ENCODE results near the gene HK1. TPM values are rescaled to one million over a fixed set of nuclear protein-coding genes. Genes with fewer than 3 reads are reported as not detected.

Gene HK1
- total and polyA plus RNA-seq, 2 of the 13 experiments (the other 11 are each of a cell fraction or from before 2014, with no cell fraction given), result 0.29 to 1.5 TPM

DNA sequence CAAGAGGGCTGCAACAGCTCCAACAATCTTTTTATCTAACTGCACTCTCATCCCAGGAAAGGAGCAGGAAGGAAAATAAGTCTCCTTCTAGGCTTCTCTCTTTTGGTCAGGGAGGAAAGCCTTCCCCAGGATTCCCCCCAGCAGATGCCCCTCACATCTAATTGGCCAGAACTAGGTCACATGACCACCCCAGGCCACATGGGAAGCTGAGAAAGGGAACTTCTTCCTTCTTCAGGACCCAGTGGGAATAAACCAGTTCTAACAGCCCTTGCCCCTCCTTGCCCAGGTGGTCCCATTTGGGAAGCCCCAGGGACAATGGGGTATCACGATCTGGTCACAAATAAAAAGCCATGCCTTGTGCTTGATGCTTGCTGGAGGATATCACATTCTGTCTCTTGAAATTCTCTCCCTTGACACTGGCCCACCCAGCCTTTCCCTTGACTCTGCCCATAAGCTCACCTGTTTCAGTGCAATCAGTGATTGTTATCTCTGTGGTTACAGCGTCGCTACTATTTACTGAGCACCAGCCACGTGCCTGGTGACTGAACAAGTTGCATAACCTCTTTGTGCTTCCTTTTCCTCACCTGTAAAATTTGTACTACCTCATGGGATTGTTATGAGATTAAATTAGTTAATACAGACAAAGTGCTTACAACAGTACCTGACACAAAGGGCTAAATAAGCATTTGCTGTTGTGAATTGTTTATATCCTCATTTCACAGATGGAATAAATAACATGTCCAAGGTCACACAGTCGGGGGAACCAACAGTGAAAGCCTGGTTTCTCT lies 147.4 kb downstream of the HK1 start (continued):
- TF ChIP-seq HMG20A (CRISPR knock-in tag; IDR thresholded peaks at IDR 0.05; ENCODE audit: borderline replicate concordance) (peak; percentile 90; the same call in 1 of the 2 replicates), ZKSCAN1 (IDR thresholded peaks at IDR 0.05; ENCODE audit: low read length) (no peak), ZNF335 (CRISPR knock-in tag; IDR thresholded peaks at IDR 0.05) (peak; percentile 51; the same call in 1 of the 2 replicates), ATF7-NPFF (CRISPR knock-in tag; IDR thresholded peaks at IDR 0.05; ENCODE audit: low read depth) (no peak), NFYC (CRISPR knock-in tag; IDR thresholded peaks at IDR 0.05) (peak; percentile 32; the same call in 1 of the 2 replicates), ZNF569 (CRISPR knock-in tag; IDR thresholded peaks at IDR 0.05; ENCODE audit: borderline replicate concordance) (no peak), ZNF329 (CRISPR knock-in tag; IDR thresholded peaks at IDR 0.05; ENCODE audit: low read depth) (no peak), ZSCAN9 (CRISPR knock-in tag; IDR thresholded peaks at IDR 0.05; ENCODE audit: borderline replicate concordance) (0 out of 2 replicates have a peak, but pooled peaks have one; percentile 70), TCF7 (IDR thresholded peaks at IDR 0.05; ENCODE audit: low read depth) (peak; percentile 70), ZNF652 (CRISPR knock-in tag; IDR thresholded peaks at IDR 0.05; ENCODE audit: borderline replicate concordance, low read depth) (no peak), ONECUT2 (CRISPR knock-in tag; IDR thresholded peaks at IDR 0.05) (no peak), ZNF460 (CRISPR knock-in tag; IDR thresholded peaks at IDR 0.05; ENCODE audit: borderline replicate concordance) (no peak), RXRB (CRISPR knock-in tag; IDR thresholded peaks at IDR 0.05; ENCODE audit: borderline replicate concordance) (peak; percentile 88), ZNF17 (CRISPR knock-in tag; IDR thresholded peaks at IDR 0.05) (no peak), ATAD3A (CRISPR knock-in tag; IDR thresholded peaks at IDR 0.05) (no peak), ZNF614 (CRISPR knock-in tag; IDR thresholded peaks at IDR 0.05; ENCODE audit: borderline replicate concordance) (peak; percentile 90)
- TF ChIP-seq, protein P1, sequence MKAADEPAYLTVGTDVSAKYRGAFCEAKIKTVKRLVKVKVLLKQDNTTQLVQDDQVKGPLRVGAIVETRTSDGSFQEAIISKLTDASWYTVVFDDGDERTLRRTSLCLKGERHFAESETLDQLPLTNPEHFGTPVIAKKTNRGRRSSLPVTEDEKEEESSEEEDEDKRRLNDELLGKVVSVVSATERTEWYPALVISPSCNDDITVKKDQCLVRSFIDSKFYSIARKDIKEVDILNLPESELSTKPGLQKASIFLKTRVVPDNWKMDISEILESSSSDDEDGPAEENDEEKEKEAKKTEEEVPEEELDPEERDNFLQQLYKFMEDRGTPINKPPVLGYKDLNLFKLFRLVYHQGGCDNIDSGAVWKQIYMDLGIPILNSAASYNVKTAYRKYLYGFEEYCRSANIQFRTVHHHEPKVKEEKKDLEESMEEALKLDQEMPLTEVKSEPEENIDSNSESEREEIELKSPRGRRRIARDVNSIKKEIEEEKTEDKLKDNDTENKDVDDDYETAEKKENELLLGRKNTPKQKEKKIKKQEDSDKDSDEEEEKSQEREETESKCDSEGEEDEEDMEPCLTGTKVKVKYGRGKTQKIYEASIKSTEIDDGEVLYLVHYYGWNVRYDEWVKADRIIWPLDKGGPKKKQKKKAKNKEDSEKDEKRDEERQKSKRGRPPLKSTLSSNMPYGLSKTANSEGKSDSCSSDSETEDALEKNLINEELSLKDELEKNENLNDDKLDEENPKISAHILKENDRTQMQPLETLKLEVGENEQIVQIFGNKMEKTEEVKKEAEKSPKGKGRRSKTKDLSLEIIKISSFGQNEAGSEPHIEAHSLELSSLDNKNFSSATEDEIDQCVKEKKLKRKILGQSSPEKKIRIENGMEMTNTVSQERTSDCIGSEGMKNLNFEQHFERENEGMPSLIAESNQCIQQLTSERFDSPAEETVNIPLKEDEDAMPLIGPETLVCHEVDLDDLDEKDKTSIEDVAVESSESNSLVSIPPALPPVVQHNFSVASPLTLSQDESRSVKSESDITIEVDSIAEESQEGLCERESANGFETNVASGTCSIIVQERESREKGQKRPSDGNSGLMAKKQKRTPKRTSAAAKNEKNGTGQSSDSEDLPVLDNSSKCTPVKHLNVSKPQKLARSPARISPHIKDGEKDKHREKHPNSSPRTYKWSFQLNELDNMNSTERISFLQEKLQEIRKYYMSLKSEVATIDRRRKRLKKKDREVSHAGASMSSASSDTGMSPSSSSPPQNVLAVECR (CRISPR knock-in tag; IDR thresholded peaks at IDR 0.05; ENCODE audit: borderline replicate concordance), result peak; percentile 30; the same call in 1 of the 2 replicates
- TF ChIP-seq, protein P2, sequence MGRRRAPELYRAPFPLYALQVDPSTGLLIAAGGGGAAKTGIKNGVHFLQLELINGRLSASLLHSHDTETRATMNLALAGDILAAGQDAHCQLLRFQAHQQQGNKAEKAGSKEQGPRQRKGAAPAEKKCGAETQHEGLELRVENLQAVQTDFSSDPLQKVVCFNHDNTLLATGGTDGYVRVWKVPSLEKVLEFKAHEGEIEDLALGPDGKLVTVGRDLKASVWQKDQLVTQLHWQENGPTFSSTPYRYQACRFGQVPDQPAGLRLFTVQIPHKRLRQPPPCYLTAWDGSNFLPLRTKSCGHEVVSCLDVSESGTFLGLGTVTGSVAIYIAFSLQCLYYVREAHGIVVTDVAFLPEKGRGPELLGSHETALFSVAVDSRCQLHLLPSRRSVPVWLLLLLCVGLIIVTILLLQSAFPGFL (CRISPR knock-in tag; IDR thresholded peaks at IDR 0.05), result no peak
- TF ChIP-seq, protein P3, sequence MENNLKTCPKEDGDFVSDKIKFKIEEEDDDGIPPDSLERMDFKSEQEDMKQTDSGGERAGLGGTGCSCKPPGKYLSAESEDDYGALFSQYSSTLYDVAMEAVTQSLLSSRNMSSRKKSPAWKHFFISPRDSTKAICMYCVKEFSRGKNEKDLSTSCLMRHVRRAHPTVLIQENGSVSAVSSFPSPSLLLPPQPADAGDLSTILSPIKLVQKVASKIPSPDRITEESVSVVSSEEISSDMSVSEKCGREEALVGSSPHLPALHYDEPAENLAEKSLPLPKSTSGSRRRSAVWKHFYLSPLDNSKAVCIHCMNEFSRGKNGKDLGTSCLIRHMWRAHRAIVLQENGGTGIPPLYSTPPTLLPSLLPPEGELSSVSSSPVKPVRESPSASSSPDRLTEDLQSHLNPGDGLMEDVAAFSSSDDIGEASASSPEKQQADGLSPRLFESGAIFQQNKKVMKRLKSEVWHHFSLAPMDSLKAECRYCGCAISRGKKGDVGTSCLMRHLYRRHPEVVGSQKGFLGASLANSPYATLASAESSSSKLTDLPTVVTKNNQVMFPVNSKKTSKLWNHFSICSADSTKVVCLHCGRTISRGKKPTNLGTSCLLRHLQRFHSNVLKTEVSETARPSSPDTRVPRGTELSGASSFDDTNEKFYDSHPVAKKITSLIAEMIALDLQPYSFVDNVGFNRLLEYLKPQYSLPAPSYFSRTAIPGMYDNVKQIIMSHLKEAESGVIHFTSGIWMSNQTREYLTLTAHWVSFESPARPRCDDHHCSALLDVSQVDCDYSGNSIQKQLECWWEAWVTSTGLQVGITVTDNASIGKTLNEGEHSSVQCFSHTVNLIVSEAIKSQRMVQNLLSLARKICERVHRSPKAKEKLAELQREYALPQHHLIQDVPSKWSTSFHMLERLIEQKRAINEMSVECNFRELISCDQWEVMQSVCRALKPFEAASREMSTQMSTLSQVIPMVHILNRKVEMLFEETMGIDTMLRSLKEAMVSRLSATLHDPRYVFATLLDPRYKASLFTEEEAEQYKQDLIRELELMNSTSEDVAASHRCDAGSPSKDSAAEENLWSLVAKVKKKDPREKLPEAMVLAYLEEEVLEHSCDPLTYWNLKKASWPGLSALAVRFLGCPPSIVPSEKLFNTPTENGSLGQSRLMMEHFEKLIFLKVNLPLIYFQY (CRISPR knock-in tag; IDR thresholded peaks at IDR 0.05; ENCODE audit: borderline replicate concordance), result peak; percentile 65; the same call in 1 of the 2 replicates
- TF ChIP-seq, protein P4, sequence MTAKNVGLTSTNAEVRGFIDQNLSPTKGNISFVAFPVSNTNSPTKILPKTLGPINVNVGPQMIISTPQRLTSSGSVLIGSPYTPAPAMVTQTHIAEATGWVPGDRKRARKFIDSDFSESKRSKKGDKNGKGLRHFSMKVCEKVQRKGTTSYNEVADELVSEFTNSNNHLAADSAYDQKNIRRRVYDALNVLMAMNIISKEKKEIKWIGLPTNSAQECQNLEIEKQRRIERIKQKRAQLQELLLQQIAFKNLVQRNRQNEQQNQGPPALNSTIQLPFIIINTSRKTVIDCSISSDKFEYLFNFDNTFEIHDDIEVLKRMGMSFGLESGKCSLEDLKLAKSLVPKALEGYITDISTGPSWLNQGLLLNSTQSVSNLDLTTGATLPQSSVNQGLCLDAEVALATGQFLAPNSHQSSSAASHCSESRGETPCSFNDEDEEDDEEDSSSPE (CRISPR knock-in tag; IDR thresholded peaks at IDR 0.05), result peak; percentile 55

Measured in HepG2 (cell line).